GM23338 (cell line): ENCODE results near the gene PDE7B.

Source experiments
- CREB1 ChIP-seq: fragments of 250-450 bp; sonication (Bioruptor Pico); IDR thresholded peaks from 2 replicates; pipeline ENCODE4 v1.5.0; 2020; ENCODE audit warnings: low read depth, mild to moderate bottlenecking, moderate library complexity
- EZH2 ChIP-seq: fragments of 200-600 bp; sonication (generic); IDR thresholded peaks from one replicate; pipeline ENCODE4 v1.8.0; 2017; ENCODE audit warnings: antibody characterized with exemption, mild to moderate bottlenecking, low read depth; ENCODE audit not compliant: unreplicated experiment
- EZH2phosphoT487 ChIP-seq: fragments of 200-600 bp; sonication (generic); IDR thresholded peaks from one replicate; pipeline ENCODE4 v1.8.1; 2018; ENCODE audit warnings: antibody characterized with exemption; ENCODE audit not compliant: unreplicated experiment
- JUNB ChIP-seq: IDR thresholded peaks from one replicate; pipeline ENCODE4 v1.6.1; 2016; ENCODE audit warnings: antibody characterized with exemption; ENCODE audit not compliant: unreplicated experiment
- NANOG ChIP-seq: IDR thresholded peaks from 2 replicates; pipeline ENCODE4 v1.6.1; 2016; ENCODE audit warnings: antibody characterized with exemption, borderline replicate concordance
- POLR2AphosphoS5 ChIP-seq: IDR thresholded peaks from 2 replicates; pipeline ENCODE4 v1.6.1; 2016; ENCODE audit warnings: antibody characterized with exemption, low read depth
- STAT1 ChIP-seq: IDR thresholded peaks from one replicate; pipeline ENCODE4 v1.6.1; 2016; ENCODE audit warnings: antibody characterized with exemption; ENCODE audit not compliant: unreplicated experiment
- ZNF114 ChIP-seq: fragments of 250-450 bp; sonication (Bioruptor Pico); IDR thresholded peaks from 2 replicates; pipeline ENCODE4 v1.5.0; 2020; ENCODE audit warnings: mild to moderate bottlenecking, moderate library complexity
- ZNF331 ChIP-seq: fragments of 250-450 bp; sonication (Bioruptor Pico); IDR thresholded peaks from 2 replicates; pipeline ENCODE4 v1.5.0; 2020; ENCODE audit warnings: low read depth, mild to moderate bottlenecking, moderate library complexity
- TF ChIP-seq, protein P1 (sequence below), 2 experiments: fragments of 200-600 bp in 1 of 2; sonication (generic) in 1 of 2; conservative IDR thresholded peaks; 2 replicates each; pipeline versions ENCODE4 v1.5.1 to v1.6.1; 2016 to 2017; ENCODE audit warnings: antibody characterized with exemption in 2 of 2, low read depth in 2 of 2, mild to moderate bottlenecking in 2 of 2, moderate library complexity in 1 of 2
- TF ChIP-seq, protein P2 (sequence below): IDR thresholded peaks from one replicate; pipeline ENCODE4 v1.6.1; 2018; ENCODE audit warnings: antibody characterized with exemption; ENCODE audit not compliant: unreplicated experiment
- TF ChIP-seq, protein P3 (sequence below): IDR thresholded peaks from 2 replicates; pipeline ENCODE4 v1.6.1; 2016; ENCODE audit warnings: antibody characterized with exemption

DNA sequence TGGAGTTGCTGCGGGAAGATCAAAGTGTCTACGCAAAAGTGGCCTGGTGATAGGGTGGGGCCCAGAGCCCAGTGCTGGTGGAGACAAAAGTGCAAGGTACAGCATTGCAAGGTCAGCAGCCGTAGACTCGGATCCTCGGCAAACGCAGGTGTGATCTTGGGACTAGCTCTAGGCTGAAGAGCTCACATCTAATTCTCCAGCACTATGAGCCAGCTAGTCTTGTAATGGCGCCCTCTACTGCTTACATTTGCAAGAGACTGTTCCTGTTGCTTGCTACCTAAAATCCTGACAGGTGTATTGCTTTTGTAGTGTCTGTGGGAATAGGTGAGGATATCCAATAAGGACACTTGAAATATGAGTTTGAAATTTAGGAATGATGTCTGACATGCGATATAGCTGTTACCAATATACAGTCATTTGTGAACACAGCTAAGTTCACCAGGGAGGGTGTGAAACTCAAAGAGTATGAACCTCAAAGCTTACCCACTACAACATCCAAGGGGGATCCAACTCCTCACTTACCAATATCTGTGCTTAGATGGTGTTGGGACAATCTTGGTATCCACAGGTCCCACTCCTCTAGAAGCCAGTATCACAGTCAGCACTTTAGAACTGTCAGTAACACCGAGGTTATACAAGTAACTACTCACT, 58.4 kb downstream of the PDE7B start:
- TF ChIP-seq, protein P1, sequence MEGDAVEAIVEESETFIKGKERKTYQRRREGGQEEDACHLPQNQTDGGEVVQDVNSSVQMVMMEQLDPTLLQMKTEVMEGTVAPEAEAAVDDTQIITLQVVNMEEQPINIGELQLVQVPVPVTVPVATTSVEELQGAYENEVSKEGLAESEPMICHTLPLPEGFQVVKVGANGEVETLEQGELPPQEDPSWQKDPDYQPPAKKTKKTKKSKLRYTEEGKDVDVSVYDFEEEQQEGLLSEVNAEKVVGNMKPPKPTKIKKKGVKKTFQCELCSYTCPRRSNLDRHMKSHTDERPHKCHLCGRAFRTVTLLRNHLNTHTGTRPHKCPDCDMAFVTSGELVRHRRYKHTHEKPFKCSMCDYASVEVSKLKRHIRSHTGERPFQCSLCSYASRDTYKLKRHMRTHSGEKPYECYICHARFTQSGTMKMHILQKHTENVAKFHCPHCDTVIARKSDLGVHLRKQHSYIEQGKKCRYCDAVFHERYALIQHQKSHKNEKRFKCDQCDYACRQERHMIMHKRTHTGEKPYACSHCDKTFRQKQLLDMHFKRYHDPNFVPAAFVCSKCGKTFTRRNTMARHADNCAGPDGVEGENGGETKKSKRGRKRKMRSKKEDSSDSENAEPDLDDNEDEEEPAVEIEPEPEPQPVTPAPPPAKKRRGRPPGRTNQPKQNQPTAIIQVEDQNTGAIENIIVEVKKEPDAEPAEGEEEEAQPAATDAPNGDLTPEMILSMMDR (conservative IDR thresholded peaks at IDR 0.05; ENCODE audit: low read depth in 2 of 2), result peak; percentile 78 to 93
- TF ChIP-seq POLR2AphosphoS5 (no peak), EZH2phosphoT487 (no peak), JUNB (no peak), STAT1 (no peak), CREB1 (no peak), EZH2 (no peak), ZNF331 (CRISPR knock-in tag) (no peak), NANOG (no peak), ZNF114 (no peak)
- TF ChIP-seq, protein P2, sequence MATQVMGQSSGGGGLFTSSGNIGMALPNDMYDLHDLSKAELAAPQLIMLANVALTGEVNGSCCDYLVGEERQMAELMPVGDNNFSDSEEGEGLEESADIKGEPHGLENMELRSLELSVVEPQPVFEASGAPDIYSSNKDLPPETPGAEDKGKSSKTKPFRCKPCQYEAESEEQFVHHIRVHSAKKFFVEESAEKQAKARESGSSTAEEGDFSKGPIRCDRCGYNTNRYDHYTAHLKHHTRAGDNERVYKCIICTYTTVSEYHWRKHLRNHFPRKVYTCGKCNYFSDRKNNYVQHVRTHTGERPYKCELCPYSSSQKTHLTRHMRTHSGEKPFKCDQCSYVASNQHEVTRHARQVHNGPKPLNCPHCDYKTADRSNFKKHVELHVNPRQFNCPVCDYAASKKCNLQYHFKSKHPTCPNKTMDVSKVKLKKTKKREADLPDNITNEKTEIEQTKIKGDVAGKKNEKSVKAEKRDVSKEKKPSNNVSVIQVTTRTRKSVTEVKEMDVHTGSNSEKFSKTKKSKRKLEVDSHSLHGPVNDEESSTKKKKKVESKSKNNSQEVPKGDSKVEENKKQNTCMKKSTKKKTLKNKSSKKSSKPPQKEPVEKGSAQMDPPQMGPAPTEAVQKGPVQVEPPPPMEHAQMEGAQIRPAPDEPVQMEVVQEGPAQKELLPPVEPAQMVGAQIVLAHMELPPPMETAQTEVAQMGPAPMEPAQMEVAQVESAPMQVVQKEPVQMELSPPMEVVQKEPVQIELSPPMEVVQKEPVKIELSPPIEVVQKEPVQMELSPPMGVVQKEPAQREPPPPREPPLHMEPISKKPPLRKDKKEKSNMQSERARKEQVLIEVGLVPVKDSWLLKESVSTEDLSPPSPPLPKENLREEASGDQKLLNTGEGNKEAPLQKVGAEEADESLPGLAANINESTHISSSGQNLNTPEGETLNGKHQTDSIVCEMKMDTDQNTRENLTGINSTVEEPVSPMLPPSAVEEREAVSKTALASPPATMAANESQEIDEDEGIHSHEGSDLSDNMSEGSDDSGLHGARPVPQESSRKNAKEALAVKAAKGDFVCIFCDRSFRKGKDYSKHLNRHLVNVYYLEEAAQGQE, result no peak
- TF ChIP-seq, protein P3, sequence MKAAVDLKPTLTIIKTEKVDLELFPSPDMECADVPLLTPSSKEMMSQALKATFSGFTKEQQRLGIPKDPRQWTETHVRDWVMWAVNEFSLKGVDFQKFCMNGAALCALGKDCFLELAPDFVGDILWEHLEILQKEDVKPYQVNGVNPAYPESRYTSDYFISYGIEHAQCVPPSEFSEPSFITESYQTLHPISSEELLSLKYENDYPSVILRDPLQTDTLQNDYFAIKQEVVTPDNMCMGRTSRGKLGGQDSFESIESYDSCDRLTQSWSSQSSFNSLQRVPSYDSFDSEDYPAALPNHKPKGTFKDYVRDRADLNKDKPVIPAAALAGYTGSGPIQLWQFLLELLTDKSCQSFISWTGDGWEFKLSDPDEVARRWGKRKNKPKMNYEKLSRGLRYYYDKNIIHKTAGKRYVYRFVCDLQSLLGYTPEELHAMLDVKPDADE, result no peak
